ENCODE results near the gene PCDHAC1. TPM values are rescaled to one million over a fixed set of nuclear protein-coding genes. Genes with fewer than 3 reads are reported as not detected.
"Not testable (repeated sequence)": the region's sequence is repeated elsewhere in the genome, so short reads cannot be mapped to it uniquely, and the experiment has no call there.

The PCDHAC1 gene, protein sequence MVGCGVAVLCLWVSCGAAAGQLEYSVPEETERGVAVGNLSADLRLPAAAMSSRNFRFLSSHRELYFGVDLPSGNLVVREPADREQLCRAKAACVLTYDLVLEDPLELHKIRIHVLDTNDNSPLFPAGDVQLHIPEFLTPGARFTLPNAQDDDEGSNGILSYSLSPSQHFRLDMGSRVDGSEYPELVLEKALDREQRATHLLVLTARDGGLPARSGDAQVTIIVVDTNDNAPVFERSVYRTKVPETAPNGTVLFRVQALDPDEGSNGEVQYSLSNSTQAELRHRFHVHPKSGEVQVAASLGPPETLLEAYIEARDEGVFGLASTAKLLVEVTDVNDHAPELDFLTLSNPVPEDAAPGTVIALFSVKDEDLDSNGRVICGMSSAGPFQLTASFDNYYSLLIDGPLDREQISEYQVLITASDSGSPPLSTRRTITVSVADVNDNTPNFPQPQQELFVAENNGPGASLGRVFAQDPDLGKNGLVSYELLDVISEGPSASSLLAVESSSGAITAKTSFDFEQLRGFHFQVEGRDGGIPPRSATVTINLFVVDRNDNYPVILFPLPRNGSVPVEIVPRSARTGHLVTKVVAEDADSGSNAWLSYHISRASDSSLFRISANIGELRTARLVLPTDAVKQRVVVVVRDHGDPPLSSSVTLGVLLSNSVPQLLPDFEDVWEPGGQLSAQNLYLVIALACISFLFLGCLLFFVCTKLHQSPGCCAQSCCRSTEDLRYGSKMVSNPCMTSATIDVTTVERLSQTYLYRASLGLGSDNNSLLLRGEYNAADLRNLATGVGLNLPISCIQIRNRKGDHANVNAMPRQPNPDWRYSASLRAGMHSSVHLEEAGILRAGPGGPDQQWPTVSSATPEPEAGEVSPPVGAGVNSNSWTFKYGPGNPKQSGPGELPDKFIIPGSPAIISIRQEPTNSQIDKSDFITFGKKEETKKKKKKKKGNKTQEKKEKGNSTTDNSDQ
- under 1 TPM in 3 of 4 donors, not detected in 1; 0.11 to 0.64 (median 0.18) TPM for total RNA-seq

DNA sequence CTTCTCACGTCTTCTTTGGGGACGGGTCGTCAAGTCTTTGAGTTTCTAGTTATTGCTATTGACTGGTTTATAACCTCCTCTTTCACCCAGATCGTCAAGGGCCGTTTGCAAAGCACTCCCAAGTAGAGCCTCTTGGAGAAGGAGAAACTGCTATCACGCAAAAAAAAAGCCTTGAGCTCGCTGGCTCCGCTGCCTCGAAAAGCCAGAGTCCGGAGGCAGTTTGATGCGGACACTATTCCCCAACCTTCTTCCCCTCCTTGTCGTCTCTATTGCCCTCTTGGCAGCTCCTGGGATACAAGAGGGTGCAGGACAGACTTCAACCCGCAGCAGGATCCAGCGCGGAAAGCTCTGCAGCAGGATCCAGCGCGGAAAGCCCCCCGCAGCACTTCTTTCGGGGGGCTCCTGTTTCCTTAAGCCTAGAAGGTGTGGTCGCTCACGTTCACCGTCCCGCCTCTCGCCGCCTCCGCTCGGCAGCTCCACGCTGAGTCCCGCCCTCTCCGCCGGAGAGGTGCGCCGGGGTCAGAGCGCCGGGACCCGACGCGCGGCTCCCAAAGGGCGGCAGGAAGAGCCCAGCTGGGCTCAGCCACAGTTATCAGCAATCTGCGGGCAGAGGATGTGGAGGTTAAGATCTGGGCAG lies at the start of gene PCDHAC1:
TSS of gene PCDHAC1 (plus strand) at position 494 of the 637 bp plus-strand sequence. CDS start 594 bp downstream, outside the sequence.
- peaks cover 28% of the 10 kb centered on the region for H3K27me3 ChIP-seq
- H3K4me1 ChIP-seq: peaks cover 16% of the 10 kb centered on the region
- TF ChIP-seq, protein P1, sequence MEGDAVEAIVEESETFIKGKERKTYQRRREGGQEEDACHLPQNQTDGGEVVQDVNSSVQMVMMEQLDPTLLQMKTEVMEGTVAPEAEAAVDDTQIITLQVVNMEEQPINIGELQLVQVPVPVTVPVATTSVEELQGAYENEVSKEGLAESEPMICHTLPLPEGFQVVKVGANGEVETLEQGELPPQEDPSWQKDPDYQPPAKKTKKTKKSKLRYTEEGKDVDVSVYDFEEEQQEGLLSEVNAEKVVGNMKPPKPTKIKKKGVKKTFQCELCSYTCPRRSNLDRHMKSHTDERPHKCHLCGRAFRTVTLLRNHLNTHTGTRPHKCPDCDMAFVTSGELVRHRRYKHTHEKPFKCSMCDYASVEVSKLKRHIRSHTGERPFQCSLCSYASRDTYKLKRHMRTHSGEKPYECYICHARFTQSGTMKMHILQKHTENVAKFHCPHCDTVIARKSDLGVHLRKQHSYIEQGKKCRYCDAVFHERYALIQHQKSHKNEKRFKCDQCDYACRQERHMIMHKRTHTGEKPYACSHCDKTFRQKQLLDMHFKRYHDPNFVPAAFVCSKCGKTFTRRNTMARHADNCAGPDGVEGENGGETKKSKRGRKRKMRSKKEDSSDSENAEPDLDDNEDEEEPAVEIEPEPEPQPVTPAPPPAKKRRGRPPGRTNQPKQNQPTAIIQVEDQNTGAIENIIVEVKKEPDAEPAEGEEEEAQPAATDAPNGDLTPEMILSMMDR (IDR thresholded peaks at IDR 0.05): no peak
- TF ChIP-seq POLR2AphosphoS5 (IDR thresholded peaks at IDR 0.05): no peak
- TF ChIP-seq EP300 (IDR thresholded peaks at IDR 0.05): no peak
- no peak for TF ChIP-seq POLR2A (IDR thresholded peaks at IDR 0.05)
- no peak for DNase-seq (ENCODE audit: low spot score in 2 of 2)
- H3K36me3 ChIP-seq: no peaks in the 10 kb centered on the region
- no peaks in the 10 kb centered on the region for H3K9me3 ChIP-seq
- H3K27ac ChIP-seq: no peak within 1 kb of the TSS
- 5% methylated on average over 12 of the region's 41 CpGs for WGBS
- H3K4me3 ChIP-seq: peak within 1 kb of the TSS; percentile 53

DNA sequence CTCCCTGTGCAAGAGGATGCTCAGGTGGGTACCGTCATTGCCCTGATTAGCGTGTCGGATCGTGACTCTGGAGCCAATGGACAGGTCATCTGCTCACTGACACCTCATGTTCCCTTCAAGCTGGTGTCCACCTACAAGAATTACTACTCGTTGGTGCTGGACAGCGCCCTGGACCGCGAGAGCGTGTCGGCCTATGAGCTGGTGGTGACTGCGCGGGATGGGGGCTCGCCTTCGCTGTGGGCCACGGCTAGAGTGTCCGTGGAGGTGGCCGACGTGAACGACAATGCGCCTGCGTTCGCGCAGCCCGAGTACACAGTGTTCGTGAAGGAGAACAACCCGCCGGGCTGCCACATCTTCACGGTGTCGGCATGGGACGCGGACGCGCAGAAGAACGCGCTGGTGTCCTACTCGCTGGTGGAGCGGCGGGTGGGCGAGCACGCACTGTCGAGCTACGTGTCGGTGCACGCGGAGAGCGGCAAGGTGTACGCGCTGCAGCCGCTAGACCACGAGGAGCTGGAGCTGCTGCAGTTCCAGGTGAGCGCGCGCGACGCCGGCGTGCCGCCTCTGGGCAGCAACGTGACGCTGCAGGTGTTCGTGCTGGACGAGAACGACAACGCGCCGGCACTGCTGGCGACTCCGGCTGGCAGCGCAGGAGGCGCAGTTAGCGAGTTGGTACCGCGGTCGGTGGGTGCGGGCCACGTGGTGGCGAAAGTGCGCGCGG lies 49.4 kb upstream of the PCDHAC1 start:
- not testable (repeated sequence) for H3K4me3 ChIP-seq; H3K36me3 ChIP-seq; H3K4me1 ChIP-seq; DNase-seq (ENCODE audit: low spot score in 2 of 2); H3K27ac ChIP-seq; H3K27me3 ChIP-seq
- peaks cover 15% of the 10 kb centered on the region for H3K9me3 ChIP-seq
- 49% methylated on average over 8 of the region's 80 CpGs for WGBS

DNA sequence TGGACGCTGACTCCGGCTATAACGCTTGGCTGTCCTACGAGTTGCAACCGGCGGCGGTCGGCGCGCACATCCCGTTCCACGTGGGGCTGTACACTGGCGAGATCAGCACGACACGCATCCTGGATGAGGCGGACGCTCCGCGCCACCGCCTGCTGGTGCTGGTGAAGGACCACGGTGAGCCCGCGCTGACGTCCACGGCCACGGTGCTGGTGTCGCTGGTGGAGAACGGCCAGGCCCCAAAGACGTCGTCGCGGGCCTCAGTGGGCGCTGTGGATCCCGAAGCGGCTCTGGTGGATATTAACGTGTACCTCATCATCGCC lies 48.9 kb upstream of the PCDHAC1 start:
- TF ChIP-seq, protein P1 (IDR thresholded peaks at IDR 0.05): no peak
- TF ChIP-seq POLR2A (IDR thresholded peaks at IDR 0.05) (no peak), EP300 (IDR thresholded peaks at IDR 0.05) (no peak), POLR2AphosphoS5 (IDR thresholded peaks at IDR 0.05) (no peak)
- Histone ChIP-seq H3K4me3 (no peak overlapping the region), H3K4me1 (no peaks in the 10 kb centered on the region), H3K9me3 (peaks cover 20% of the 10 kb centered on the region), H3K27ac (no peak overlapping the region), H3K27me3 (peaks cover 4% of the 10 kb centered on the region), H3K36me3 (no peaks in the 10 kb centered on the region)
- 80% methylated on average over 1 of the region's 37 CpGs for WGBS
- no peak for DNase-seq (ENCODE audit: low spot score in 2 of 2)

DNA sequence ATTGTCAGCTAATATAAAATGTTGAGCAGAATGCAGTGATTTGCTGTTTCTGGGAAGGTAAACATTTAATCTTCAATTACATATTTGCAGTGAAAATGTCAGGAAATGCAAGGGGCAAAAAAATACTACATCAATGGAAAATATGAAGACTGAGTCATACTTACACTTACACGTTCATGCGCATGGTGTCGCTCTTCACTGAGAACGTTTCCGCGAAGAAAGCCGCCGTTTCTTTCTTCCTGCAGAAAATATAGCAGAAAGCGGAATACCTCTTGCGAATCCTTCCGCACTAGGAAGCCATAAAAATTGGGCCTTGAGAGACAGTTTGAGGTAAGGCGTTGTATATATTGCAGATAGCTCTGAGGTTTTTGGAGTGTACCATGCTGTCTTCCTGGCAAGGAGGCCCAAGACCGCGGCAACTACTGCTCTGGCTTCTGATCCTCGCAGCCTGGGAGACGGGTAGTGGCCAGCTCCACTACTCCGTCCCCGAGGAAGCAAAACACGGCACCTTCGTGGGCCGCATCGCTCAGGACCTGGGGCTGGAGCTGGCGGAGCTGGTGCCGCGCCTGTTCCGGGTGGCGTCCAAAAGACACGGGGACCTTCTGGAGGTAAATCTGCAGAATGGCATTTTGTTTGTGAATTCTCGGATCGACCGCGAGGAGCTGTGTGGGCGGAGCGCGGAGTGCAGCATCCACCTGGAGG lies 44.1 kb upstream of the PCDHAC1 start, which contains the start of gene PCDHA13:
TSS of gene PCDHA13 (plus strand) at position 236 of the 702 bp plus-strand sequence. CDS start at position 381, 145 bp downstream.
- Histone ChIP-seq H3K4me3 (no peak within 1 kb of the TSS), H3K27ac (no peak within 1 kb of the TSS), H3K27me3 (peaks cover 2% of the 10 kb centered on the region), H3K9me3 (peaks cover 32% of the 10 kb centered on the region), H3K4me1 (no peaks in the 10 kb centered on the region), H3K36me3 (no peaks in the 10 kb centered on the region)
- 16% methylated on average over 21 of the region's 35 CpGs for WGBS
- DNase-seq (ENCODE audit: low spot score in 2 of 2): no peak
- TF ChIP-seq EP300 (IDR thresholded peaks at IDR 0.05) (no peak), POLR2AphosphoS5 (IDR thresholded peaks at IDR 0.05) (no peak), POLR2A (IDR thresholded peaks at IDR 0.05) (no peak)
- TF ChIP-seq, protein P1 (IDR thresholded peaks at IDR 0.05): no peak

DNA sequence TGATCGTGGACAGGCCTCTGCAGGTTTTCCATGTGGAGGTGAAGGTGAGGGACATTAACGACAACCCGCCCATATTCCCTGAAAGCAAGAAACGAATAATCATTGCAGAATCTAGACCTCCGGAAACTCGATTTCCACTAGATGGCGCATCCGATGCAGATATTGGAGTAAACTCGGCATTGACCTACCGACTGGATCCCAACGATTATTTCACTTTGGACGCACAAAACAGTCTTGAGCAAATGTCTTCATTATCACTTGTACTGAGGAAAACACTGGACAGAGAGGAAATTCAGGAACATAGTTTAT lies 43.6 kb upstream of the PCDHAC1 start:
- Histone ChIP-seq H3K9me3 (peaks cover 27% of the 10 kb centered on the region), H3K27me3 (no peaks in the 10 kb centered on the region), H3K36me3 (no peaks in the 10 kb centered on the region), H3K4me1 (no peaks in the 10 kb centered on the region), H3K4me3 (no peak overlapping the region), H3K27ac (no peak overlapping the region)
- TF ChIP-seq, protein P1 (IDR thresholded peaks at IDR 0.05): no peak
- TF ChIP-seq EP300 (IDR thresholded peaks at IDR 0.05): no peak
- no peak for DNase-seq (ENCODE audit: low spot score in 2 of 2)
- WGBS: 21% methylated on average over 12 of the region's 12 CpGs
